ENCODE results near the gene DIPK1B. TPM values are rescaled to one million over a fixed set of nuclear protein-coding genes. Genes with fewer than 3 reads are reported as not detected.

The DIPK1B gene
- total RNA-seq, 4 donors from 2014 or later = 19.4 to 23.6 (median 22.6) TPM

DNA sequence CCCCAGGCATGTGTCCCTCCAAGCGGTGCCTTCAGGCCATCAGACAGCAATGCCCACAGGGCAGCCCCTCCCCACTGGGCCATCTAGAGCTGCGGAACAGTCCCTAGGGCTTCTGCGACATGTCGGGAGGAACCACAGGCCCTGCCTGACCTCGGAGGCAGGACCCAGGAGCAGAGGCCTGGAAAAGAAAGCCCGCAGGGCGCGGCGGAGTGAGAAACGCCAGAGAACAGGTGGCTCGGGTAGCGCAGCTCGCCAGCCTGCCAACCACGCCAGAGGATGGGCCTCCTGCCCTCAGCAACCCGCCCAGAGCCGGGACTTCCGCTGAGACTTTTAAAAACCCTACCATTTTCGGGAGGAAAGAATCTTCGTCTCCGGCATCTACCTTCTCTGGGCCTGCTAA, 45.0 kb downstream of the DIPK1B start:
- H3K4me1 ChIP-seq = peaks cover 9 to 18% of the 10 kb centered on the region in 2 donors
- H3K9me3 ChIP-seq = no peaks in the 10 kb centered on the region
- no peak for DNase-seq
- 92 to 95% methylated on average over 14 to 17 of the region's 20 CpGs for whole genome bisulfite sequencing, 2 donors
- H3K4me3 ChIP-seq (replicated peaks in 1 of 3) = no peak overlapping the region
- TF ChIP-seq, protein P1, sequence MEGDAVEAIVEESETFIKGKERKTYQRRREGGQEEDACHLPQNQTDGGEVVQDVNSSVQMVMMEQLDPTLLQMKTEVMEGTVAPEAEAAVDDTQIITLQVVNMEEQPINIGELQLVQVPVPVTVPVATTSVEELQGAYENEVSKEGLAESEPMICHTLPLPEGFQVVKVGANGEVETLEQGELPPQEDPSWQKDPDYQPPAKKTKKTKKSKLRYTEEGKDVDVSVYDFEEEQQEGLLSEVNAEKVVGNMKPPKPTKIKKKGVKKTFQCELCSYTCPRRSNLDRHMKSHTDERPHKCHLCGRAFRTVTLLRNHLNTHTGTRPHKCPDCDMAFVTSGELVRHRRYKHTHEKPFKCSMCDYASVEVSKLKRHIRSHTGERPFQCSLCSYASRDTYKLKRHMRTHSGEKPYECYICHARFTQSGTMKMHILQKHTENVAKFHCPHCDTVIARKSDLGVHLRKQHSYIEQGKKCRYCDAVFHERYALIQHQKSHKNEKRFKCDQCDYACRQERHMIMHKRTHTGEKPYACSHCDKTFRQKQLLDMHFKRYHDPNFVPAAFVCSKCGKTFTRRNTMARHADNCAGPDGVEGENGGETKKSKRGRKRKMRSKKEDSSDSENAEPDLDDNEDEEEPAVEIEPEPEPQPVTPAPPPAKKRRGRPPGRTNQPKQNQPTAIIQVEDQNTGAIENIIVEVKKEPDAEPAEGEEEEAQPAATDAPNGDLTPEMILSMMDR (IDR thresholded peaks at IDR 0.05) = no peak
- no peak for TF ChIP-seq POLR2A (IDR thresholded peaks at IDR 0.05)
- peak overlapping the region in 2 of 3 donors; percentile 65 to 70 for H3K27ac ChIP-seq
- intact Hi-C loops (cut with DNase I) = no loop called here
- H3K27me3 ChIP-seq = no peaks in the 10 kb centered on the region
- no peaks in the 10 kb centered on the region for H3K36me3 ChIP-seq

DNA sequence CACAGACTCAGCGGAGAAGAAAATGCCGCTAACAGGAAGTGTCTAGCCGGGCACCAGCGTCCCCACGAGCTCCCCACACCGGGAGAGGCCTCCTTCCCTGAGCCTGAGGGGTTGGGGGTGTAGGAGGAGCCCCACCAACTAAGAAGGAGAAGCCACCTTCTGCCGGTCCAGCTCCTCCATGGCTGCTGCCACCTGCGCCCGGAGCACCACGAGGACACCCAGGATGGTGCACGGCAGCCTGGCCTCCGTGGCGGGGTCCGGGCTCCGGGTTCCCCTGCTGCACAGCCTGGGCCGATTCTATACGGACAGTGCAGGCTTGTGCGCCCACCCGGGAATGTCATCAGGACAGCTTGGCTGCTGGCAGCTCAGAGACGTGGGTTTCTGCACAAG, 45.4 kb downstream of the DIPK1B start:
- Histone ChIP-seq H3K4me3 (replicated peaks in 1 of 3) (no peak overlapping the region), H3K27me3 (no peaks in the 10 kb centered on the region), H3K36me3 (no peaks in the 10 kb centered on the region), H3K9me3 (no peaks in the 10 kb centered on the region), H3K27ac (peak overlapping the region; percentile 65 to 79 (median 70)), H3K4me1 (peaks cover 9 to 18% of the 10 kb centered on the region in 2 donors)
- intact Hi-C loops (cut with DNase I) = no loop called here
- whole genome bisulfite sequencing, 2 donors = 48 to 63% methylated on average over 5 to 6 of the region's 20 CpGs
- no peak for TF ChIP-seq POLR2A (IDR thresholded peaks at IDR 0.05)
- TF ChIP-seq, protein P1 (IDR thresholded peaks at IDR 0.05) = no peak
- DNase-seq = peak; percentile 45 to 51

DNA sequence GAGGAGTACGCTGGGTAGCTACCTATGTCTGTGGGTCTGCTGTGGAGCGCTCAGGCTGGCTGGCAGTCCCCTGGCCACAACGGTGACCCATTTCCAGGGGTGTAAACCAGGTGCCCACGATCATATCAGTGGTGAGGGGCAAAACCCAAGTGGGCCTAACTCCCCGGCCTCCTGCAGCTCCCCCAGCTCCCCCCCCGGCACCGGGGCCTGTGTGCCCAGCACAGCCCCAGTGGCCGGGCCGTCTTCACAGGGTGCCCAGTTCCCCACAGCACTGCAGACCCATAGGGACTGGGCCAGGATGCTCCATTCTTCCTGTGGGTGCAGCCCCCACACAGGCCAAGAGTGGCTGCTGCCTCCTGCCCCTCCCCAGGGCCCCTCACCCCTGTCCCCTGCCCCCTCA, 46.6 kb downstream of the DIPK1B start:
- H3K4me1 ChIP-seq = peaks cover 9 to 18% of the 10 kb centered on the region in 2 donors
- H3K27me3 ChIP-seq = no peaks in the 10 kb centered on the region
- TF ChIP-seq POLR2A (IDR thresholded peaks at IDR 0.05) = no peak
- TF ChIP-seq, protein P1 (IDR thresholded peaks at IDR 0.05) = no peak
- no peaks in the 10 kb centered on the region for H3K36me3 ChIP-seq
- H3K4me3 ChIP-seq (replicated peaks in 1 of 3) = no peak overlapping the region
- intact Hi-C loops (cut with DNase I) = no loop called here
- H3K9me3 ChIP-seq = no peaks in the 10 kb centered on the region
- WGBS, 2 donors = 77 to 100% methylated on average over 1 to 4 of the region's 9 CpGs
- no peak overlapping the region for H3K27ac ChIP-seq
- no peak for DNase-seq

DNA sequence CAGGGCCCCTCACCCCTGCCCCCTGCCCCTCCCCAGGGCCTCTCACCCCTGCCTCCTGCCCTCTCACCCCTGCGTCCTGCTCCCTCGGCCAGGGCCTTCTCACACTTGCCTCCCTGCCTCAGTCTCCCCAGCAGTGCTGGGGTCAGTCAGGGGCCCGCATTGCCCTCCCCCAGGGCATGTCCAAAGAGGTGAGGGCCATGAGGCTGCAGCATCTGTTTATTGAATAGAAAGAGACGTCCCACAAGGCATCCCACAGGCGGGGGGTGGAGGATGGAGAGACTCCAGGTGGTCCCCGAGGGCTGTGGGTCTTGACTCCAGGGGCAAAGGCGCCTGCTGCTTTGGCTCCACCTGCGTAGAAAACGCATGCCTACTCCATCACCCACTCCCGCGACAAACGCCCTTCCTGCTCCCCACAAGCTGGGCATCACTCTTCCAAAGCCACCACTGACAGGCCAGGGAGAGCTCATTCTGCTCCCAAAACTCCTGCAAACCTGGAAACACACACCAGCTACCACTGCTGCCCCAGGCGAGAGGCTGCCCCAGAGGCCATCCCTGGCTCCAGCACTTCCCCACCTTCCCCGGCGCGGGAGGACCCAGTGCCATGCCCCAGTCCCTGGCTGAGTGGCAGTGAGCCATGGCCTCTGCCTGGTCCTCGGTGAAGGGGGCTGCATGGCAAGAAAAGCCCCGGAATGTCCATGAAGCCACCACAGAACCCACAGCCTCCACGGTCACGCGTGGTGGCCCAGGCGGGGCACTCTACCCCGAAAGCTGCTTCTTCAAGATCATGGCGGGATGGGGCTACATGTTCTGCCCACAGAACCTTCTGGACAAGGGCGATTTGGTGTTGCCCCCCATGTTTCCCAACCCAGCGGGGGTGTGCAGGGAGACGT, 47.3 kb downstream of the DIPK1B start:
- Histone ChIP-seq H3K9me3 (no peaks in the 10 kb centered on the region), H3K4me3 (replicated peaks in 1 of 3) (no peak overlapping the region), H3K4me1 (peaks cover 9 to 18% of the 10 kb centered on the region in 2 donors), H3K27ac (no peak overlapping the region), H3K27me3 (no peaks in the 10 kb centered on the region), H3K36me3 (no peaks in the 10 kb centered on the region)
- TF ChIP-seq POLR2A (IDR thresholded peaks at IDR 0.05) = no peak
- TF ChIP-seq, protein P1 (IDR thresholded peaks at IDR 0.05) = no peak
- WGBS, 2 donors = 89 to 90% methylated on average over 23 to 24 of the region's 27 CpGs
- no peak for DNase-seq
- intact Hi-C loops (cut with DNase I) = no loop called here

DNA sequence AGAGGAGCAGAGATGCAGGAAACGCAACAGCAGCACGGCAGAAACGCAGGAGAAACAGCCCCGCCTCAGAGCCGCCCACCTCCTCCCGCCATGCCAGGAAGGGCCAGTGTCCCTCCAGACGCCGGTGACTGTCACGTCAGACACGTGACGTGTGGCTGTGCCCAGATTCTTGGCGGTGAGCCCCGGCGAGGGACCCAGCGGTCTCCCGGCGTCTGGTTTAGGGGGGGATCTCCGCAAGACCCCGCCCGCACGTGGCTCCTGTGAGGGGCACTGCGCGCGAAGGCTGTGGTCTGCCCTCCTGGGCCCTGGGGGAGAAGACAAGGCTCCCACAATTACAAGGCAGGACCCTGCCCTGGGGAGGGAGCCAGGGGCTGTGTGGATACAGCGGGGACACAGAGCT, 48.1 kb downstream of the DIPK1B start:
- intact Hi-C loops (cut with DNase I) = no loop called here
- WGBS, 2 donors = 75 to 76% methylated on average over 20 to 21 of the region's 25 CpGs
- peaks cover 9 to 18% of the 10 kb centered on the region in 2 donors for H3K4me1 ChIP-seq
- H3K27me3 ChIP-seq = no peaks in the 10 kb centered on the region
- TF ChIP-seq, protein P1 (IDR thresholded peaks at IDR 0.05) = no peak
- no peak for DNase-seq
- H3K27ac ChIP-seq = no peak overlapping the region
- H3K4me3 ChIP-seq (replicated peaks in 1 of 3) = no peak overlapping the region
- no peaks in the 10 kb centered on the region for H3K9me3 ChIP-seq
- H3K36me3 ChIP-seq = no peaks in the 10 kb centered on the region

Data from thyroid gland (tissue), 4 donors.